Body of pancreas (tissue), 4 donors: ENCODE results near the gene MAB21L4.

ENCODE experiments used
- CTCF ChIP-seq, 7 experiments: fragments of 450-650 bp in 4 of 7; fragments of 200-600 bp in 3 of 7; sonication (generic) in 3 of 7; IDR thresholded peaks; one replicate each; pipeline ENCODE4 v1.5.1; 2016 to 2019; ENCODE audit warnings: antibody characterized with exemption in 7 of 7
- POLR2A ChIP-seq, 3 donors: fragments of 450-650 bp; IDR thresholded peaks; one replicate each; pipeline ENCODE4 v1.6.1; 2016; ENCODE audit warnings: antibody characterized with exemption in 3 of 3, mild to moderate bottlenecking in 2 of 3

- no peak for TF ChIP-seq POLR2A (IDR thresholded peaks at IDR 0.05)
- no peak for TF ChIP-seq CTCF (IDR thresholded peaks at IDR 0.05)
Observed at GRCh38 chr2:240898108-240898730, 2.3 kb upstream of the MAB21L4 start.
